Fibroblast of villous mesenchyme (primary cell): ENCODE results near the gene CYB561. TPM values are rescaled to one million over a fixed set of nuclear protein-coding genes. Genes with fewer than 3 reads are reported as not detected.
A peak's percentile ranks its signal among the peaks of the same experiment; 100 is the strongest.

ENCODE experiments used
- DNase-seq: peaks from one replicate; pipeline ENCODE4 v3.0.0-alpha.2; 2010; ENCODE audit warnings: low read depth
- H3K4me3 ChIP-seq: 2 replicates; pipeline ENCODE4 v1.5.1; 2011; ENCODE audit warnings: low read depth, mild to moderate bottlenecking, low read length
- CTCF ChIP-seq: IDR thresholded peaks from 2 replicates; pipeline ENCODE4 v1.5.1; 2012; ENCODE audit warnings: low read depth, mild to moderate bottlenecking, low read length; ENCODE audit not compliant: insufficient read depth
- total RNA-seq: library from RNA; depleted of rRNA; stranded (reverse); fragments of >200 nt; gene quantifications from 2 replicates; pipeline ENCODE4 v1.2.3, GENCODE V29; 2012

The CYB561 gene
- total RNA-seq, 1 donor = 12.5 TPM

- no peak for TF ChIP-seq CTCF
- DNase-seq = no peak
Observed at GRCh38 chr17:63444457-63444856, 1.6 kb downstream of the CYB561 start.

GRCh38 chr17:63443053-63443452 is 3.1 kb downstream of the CYB561 start:
- DNase-seq = no peak
- H3K4me3 ChIP-seq = no peak overlapping the region
- TF ChIP-seq CTCF = no peak

More at GRCh38 chr17:63444457-63444856, 1.6 kb downstream of the CYB561 start:
- H3K4me3 ChIP-seq = no peak overlapping the region

- no peak overlapping the region for H3K4me3 ChIP-seq
- DNase-seq = no peak
- peak; percentile 26 for TF ChIP-seq CTCF
Observed at GRCh38 chr17:63442549-63443035, 3.5 kb downstream of the CYB561 start.

- no peak overlapping the region for H3K4me3 ChIP-seq
- no peak for DNase-seq
- no peak for TF ChIP-seq CTCF
Observed at GRCh38 chr17:63442074-63442473, 4.0 kb downstream of the CYB561 start.

GRCh38 chr17:63441654-63442053 is 4.5 kb downstream of the CYB561 start:
- TF ChIP-seq CTCF = no peak
- no peak for DNase-seq
- no peak overlapping the region for H3K4me3 ChIP-seq

- no peak overlapping the region for H3K4me3 ChIP-seq
- DNase-seq = no peak
- no peak for TF ChIP-seq CTCF
Observed at GRCh38 chr17:63440770-63441335, 5.3 kb downstream of the CYB561 start.

GRCh38 chr17:63440127-63440769 is 5.9 kb downstream of the CYB561 start:
- no peak for TF ChIP-seq CTCF
- H3K4me3 ChIP-seq = no peak overlapping the region

More at GRCh38 chr17:63440127-63440769, 5.9 kb downstream of the CYB561 start:
- DNase-seq = no peak
